Memory B cell (primary cell): Measurements from ENCODE around the gene MME.
"Not testable (repeated sequence)": the region's sequence is repeated elsewhere in the genome, so short reads cannot be mapped to it uniquely, and the experiment has no call there.

Experiments
- ATAC-seq: fragments of 150-1000 bp; cut with Tn5 transposase; 2 replicates; pipeline ENCODE4 v1.10.0; 2021; ENCODE audit warnings: low read depth, mild to moderate bottlenecking, moderate library complexity
- DNase-seq, 2 donors: peaks; one replicate each; pipeline ENCODE4 v3.0.0; 2022; ENCODE audit warnings: low spot score in 2 of 2
- H3K27ac Mint-ChIP-seq: one replicate; pipeline ENCODE4 v1.8.0; 2022; ENCODE audit warnings: mild to moderate bottlenecking, moderate library complexity, mixed read lengths
- H3K27me3 Mint-ChIP-seq: one replicate; pipeline ENCODE4 v1.8.0; 2022; ENCODE audit warnings: mixed read lengths
- H3K36me3 Mint-ChIP-seq: one replicate; pipeline ENCODE4 v1.8.0; 2022; ENCODE audit warnings: mild to moderate bottlenecking, mixed read lengths
- H3K4me1 Mint-ChIP-seq: one replicate; pipeline ENCODE4 v1.8.0; 2022; ENCODE audit warnings: mixed read lengths
- H3K4me3 Mint-ChIP-seq: one replicate; pipeline ENCODE4 v1.8.0; 2022; ENCODE audit warnings: mild to moderate bottlenecking, moderate library complexity, mixed read lengths
- H3K9me3 Mint-ChIP-seq: one replicate; pipeline ENCODE4 v1.8.0; 2022; ENCODE audit warnings: mixed read lengths

MME gene

GRCh38 chr3:155097009-155097349 lies 16.9 kb downstream of the MME start:
- no peak for ATAC-seq
- no peak overlapping the region for H3K4me3 Mint-ChIP-seq
- no peaks in the 10 kb centered on the region for H3K4me1 Mint-ChIP-seq
- H3K27ac Mint-ChIP-seq: no peak overlapping the region
- H3K27me3 Mint-ChIP-seq: peaks cover 1% of the 10 kb centered on the region
- H3K9me3 Mint-ChIP-seq: peaks cover 10% of the 10 kb centered on the region
- DNase-seq: no peak
- no peaks in the 10 kb centered on the region for H3K36me3 Mint-ChIP-seq

DNA sequence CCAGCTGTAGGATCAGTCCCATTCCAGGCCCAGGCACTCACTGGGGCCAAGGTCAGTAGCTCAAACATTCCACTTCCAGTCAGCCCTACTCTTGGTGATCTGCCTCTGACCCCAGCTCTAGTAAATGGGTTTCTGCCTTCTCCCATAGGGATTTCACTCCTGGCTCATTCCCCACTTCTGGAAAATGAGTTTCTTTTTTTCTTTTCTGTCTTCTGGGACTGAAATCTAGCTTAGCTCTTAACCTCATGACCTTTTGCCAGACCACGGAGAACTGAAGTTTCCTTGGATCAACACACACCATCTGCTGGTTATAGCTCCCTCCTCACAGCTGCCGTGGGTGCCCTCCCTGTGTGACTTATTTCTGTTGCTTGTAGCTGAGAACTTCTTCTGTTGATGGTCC lies 21.3 kb downstream of the MME start:
- Mint-ChIP-seq H3K27me3 (peaks cover 1% of the 10 kb centered on the region), H3K27ac (no peak overlapping the region), H3K9me3 (peaks cover 12% of the 10 kb centered on the region), H3K4me1 (no peaks in the 10 kb centered on the region), H3K36me3 (no peaks in the 10 kb centered on the region), H3K4me3 (no peak overlapping the region)
- no peak for ATAC-seq
- no peak for DNase-seq

- ATAC-seq (no peak), DNase-seq (no peak)
- Mint-ChIP-seq H3K36me3 (no peaks in the 10 kb centered on the region), H3K4me1 (no peaks in the 10 kb centered on the region), H3K27ac (no peak overlapping the region), H3K27me3 (peaks cover 1% of the 10 kb centered on the region), H3K9me3 (peaks cover 12% of the 10 kb centered on the region), H3K4me3 (no peak overlapping the region)
Observed at GRCh38 chr3:155102329-155102728, 22.2 kb downstream of the MME start.

DNA sequence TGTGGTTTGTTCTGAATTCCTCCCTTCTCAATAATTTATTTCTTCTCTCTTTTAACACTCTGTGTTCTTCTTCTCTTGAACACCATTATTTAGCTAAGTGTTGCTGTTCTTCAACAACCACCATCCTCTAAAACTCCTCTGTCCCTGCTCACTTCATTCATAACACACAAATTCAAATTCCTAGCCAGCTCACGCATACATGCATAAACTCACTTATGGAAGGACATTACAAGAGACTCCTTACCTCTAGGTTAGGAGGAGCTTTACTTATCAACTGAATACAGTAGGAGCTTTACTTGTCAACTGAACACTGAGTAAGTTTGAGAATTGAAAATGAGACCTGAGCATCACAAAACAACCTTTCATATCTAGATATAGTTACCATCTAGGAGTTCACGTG lies 23.6 kb downstream of the MME start:
- Mint-ChIP-seq H3K27me3 (peaks cover 1% of the 10 kb centered on the region), H3K9me3 (peaks cover 5% of the 10 kb centered on the region), H3K36me3 (no peaks in the 10 kb centered on the region), H3K27ac (no peak overlapping the region), H3K4me1 (no peaks in the 10 kb centered on the region), H3K4me3 (no peak overlapping the region)
- DNase-seq (no peak), ATAC-seq (no peak)

- H3K27ac Mint-ChIP-seq: no peak overlapping the region
- no peaks in the 10 kb centered on the region for H3K4me1 Mint-ChIP-seq
- peaks cover 4% of the 10 kb centered on the region for H3K9me3 Mint-ChIP-seq
- ATAC-seq (no peak), DNase-seq (no peak)
- H3K4me3 Mint-ChIP-seq: no peak overlapping the region
- peaks cover 1% of the 10 kb centered on the region for H3K27me3 Mint-ChIP-seq
- H3K36me3 Mint-ChIP-seq: no peaks in the 10 kb centered on the region
Observed at GRCh38 chr3:155106119-155106518, 26.0 kb downstream of the MME start.

GRCh38 chr3:155110022-155110421 lies 29.9 kb downstream of the MME start:
- Mint-ChIP-seq H3K9me3 (peaks cover 2% of the 10 kb centered on the region), H3K27me3 (peaks cover 5% of the 10 kb centered on the region), H3K27ac (peak overlapping the region; percentile 36), H3K36me3 (no peaks in the 10 kb centered on the region), H3K4me3 (no peak overlapping the region), H3K4me1 (peaks cover 15% of the 10 kb centered on the region)
- DNase-seq: no peak
- ATAC-seq: no peak

- DNase-seq (no peak), ATAC-seq (peak; percentile 60)
- no peaks in the 10 kb centered on the region for H3K36me3 Mint-ChIP-seq
- peak overlapping the region; percentile 73 for H3K27ac Mint-ChIP-seq
- peaks cover 2% of the 10 kb centered on the region for H3K9me3 Mint-ChIP-seq
- peaks cover 5% of the 10 kb centered on the region for H3K27me3 Mint-ChIP-seq
- peaks cover 15% of the 10 kb centered on the region for H3K4me1 Mint-ChIP-seq
- H3K4me3 Mint-ChIP-seq: peak overlapping the region; percentile 47
Observed at GRCh38 chr3:155110996-155111901, 31.1 kb downstream of the MME start.

DNA sequence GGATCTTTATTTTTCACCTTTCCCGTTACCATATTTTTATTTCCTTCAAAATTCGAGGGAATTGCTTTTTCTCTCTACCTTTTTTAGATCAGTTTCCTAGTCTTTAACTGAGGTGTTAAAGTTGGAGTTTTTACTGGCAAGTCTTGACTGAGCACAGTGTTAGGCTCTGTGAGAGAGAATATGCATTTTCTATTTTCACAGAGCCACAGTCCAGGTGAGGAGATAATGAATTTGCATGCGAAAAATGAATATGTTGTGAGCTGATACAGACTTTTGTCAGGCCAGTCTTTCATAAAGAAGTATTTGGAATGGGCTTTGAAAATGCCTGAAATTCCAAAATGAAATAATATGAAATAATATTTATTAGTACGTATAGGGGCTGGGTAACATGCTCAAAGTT lies 31.9 kb downstream of the MME start:
- peaks cover 2% of the 10 kb centered on the region for H3K9me3 Mint-ChIP-seq
- peaks cover 5% of the 10 kb centered on the region for H3K27me3 Mint-ChIP-seq
- ATAC-seq (no peak), DNase-seq (no peak)
- no peaks in the 10 kb centered on the region for H3K36me3 Mint-ChIP-seq
- H3K4me3 Mint-ChIP-seq: no peak overlapping the region
- peaks cover 15% of the 10 kb centered on the region for H3K4me1 Mint-ChIP-seq
- peak overlapping the region; percentile 73 for H3K27ac Mint-ChIP-seq

DNA sequence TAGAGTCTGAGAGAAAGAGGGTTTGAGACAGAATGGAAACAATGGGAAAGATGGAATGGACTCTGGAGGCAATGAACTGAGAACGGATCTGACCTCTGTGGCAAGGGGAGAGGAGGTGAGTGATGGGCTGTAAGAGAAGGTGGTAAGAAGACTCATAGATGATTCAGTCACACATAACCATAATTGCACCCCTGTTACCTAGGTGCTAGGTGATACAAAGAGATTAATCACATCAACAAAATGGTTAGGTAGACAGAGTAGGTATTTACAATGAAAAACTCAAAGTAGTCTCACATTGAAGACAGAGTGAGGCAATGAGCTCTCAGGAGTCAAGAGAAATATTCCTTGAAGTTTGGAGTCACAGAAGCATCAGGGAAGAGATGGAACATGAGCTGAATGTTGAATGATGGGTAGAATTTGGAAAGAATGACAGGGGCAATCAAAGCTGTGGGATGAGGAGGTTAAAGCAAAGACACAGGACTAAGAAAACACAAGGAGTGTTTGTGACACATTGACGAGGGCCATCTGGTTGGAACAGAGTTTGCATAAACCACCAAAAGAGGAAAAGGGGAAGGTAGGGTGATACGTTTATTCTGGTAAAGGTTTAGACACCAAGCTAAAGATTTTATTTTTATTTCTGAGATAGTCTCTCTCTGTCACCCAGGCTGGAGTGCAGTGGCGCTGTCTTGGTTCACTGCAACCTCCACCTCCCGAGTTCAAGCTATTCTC lies 32.7 kb downstream of the MME start:
- Mint-ChIP-seq H3K4me1 (peaks cover 17% of the 10 kb centered on the region), H3K4me3 (peak overlapping the region; percentile 11), H3K27ac (peak overlapping the region; percentile 74), H3K9me3 (peaks cover 2% of the 10 kb centered on the region), H3K36me3 (no peaks in the 10 kb centered on the region), H3K27me3 (peaks cover 5% of the 10 kb centered on the region)
- DNase-seq: no peak
- peak; percentile 40 for ATAC-seq

- H3K4me3 Mint-ChIP-seq, H3K27me3 Mint-ChIP-seq, H3K4me1 Mint-ChIP-seq, ATAC-seq, H3K9me3 Mint-ChIP-seq, DNase-seq, H3K36me3 Mint-ChIP-seq: not testable (repeated sequence)
- peak overlapping the region; percentile 79 for H3K27ac Mint-ChIP-seq
Observed at GRCh38 chr3:155124745-155125144, 44.6 kb downstream of the MME start.

DNA sequence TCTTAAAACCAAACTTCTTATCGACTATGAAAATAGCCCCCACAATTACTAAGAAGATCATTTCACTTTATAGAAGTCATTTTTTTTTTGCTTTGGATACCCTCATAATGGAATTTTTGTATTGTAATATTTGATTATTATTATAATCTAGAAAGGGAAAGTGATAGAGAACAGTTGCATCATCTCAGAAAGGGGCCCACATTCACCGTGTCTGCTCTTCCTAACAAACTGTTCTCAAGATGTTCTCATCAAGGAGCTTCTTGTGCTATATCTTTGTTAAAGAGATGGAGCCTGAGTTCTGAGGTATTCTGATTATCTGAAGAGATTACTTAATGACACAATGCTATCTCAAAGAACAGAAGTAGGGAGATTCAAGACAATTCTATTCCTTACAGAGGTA lies 49.3 kb downstream of the MME start:
- H3K27me3 Mint-ChIP-seq: no peaks in the 10 kb centered on the region
- no peaks in the 10 kb centered on the region for H3K36me3 Mint-ChIP-seq
- ATAC-seq (no peak), DNase-seq (no peak)
- H3K9me3 Mint-ChIP-seq: peaks cover 3% of the 10 kb centered on the region
- H3K4me1 Mint-ChIP-seq: peaks cover 4% of the 10 kb centered on the region
- H3K4me3 Mint-ChIP-seq: no peak overlapping the region
- no peak overlapping the region for H3K27ac Mint-ChIP-seq

- H3K36me3 Mint-ChIP-seq: no peaks in the 10 kb centered on the region
- ATAC-seq (no peak), DNase-seq (no peak)
- H3K4me1 Mint-ChIP-seq: peaks cover 4% of the 10 kb centered on the region
- H3K27ac Mint-ChIP-seq: no peak overlapping the region
- no peaks in the 10 kb centered on the region for H3K27me3 Mint-ChIP-seq
- no peak overlapping the region for H3K4me3 Mint-ChIP-seq
- H3K9me3 Mint-ChIP-seq: peaks cover 5% of the 10 kb centered on the region
Observed at GRCh38 chr3:155130001-155130400, 49.9 kb downstream of the MME start.

GRCh38 chr3:155131104-155131503 lies 51.0 kb downstream of the MME start:
- H3K36me3 Mint-ChIP-seq: no peaks in the 10 kb centered on the region
- no peak overlapping the region for H3K4me3 Mint-ChIP-seq
- peaks cover 7% of the 10 kb centered on the region for H3K9me3 Mint-ChIP-seq
- peaks cover 4% of the 10 kb centered on the region for H3K4me1 Mint-ChIP-seq
- ATAC-seq (no peak), DNase-seq (no peak)
- no peak overlapping the region for H3K27ac Mint-ChIP-seq
- no peaks in the 10 kb centered on the region for H3K27me3 Mint-ChIP-seq

DNA sequence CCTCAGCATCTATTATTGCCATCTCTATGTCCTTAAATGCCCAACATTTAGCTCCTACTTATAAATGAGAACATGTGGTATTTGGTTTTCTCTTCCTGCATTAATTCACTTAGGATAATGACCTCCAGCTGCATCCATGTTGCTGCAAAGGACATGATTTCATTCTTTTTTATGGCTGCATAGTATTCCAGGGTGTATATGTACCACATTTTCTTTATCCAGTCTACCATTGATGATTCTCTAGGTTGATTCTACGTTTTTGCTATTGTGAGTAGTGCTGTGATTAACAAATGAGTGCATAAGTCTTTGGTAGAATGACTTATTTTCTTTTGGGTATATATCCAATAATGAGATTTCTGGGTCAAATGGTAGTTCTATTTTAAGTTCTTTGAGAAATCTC lies 54.2 kb downstream of the MME start:
- H3K27me3 Mint-ChIP-seq, ATAC-seq, H3K27ac Mint-ChIP-seq, DNase-seq, H3K36me3 Mint-ChIP-seq, H3K9me3 Mint-ChIP-seq, H3K4me3 Mint-ChIP-seq, H3K4me1 Mint-ChIP-seq: not testable (repeated sequence)
